ENCODE data around the gene METTL2B.
"Not testable (repeated sequence)": the region's sequence is repeated elsewhere in the genome, so short reads cannot be mapped to it uniquely, and the experiment has no call there.

METTL2B gene

DNA sequence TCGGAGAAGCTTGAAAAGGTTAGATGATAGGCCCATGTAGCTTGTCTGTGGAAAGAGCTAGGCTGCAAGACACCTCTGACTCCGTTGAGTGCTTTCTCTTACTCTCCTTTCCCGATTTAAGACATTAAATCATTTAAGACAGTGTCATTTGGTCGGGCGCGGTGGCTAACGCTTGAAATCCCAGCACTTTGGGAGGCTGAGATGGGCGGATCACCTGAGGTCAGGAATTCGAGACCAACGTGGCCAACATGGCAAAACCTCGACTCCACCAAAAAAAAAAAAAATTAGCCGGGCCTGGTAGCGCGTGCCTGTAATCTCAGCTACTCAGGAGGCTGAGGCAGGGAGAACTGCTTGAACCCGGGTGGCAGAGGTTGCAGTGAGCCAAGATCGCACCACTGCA lies 52.6 kb downstream of the METTL2B start:
- not testable (repeated sequence) for DNase-seq

DNA sequence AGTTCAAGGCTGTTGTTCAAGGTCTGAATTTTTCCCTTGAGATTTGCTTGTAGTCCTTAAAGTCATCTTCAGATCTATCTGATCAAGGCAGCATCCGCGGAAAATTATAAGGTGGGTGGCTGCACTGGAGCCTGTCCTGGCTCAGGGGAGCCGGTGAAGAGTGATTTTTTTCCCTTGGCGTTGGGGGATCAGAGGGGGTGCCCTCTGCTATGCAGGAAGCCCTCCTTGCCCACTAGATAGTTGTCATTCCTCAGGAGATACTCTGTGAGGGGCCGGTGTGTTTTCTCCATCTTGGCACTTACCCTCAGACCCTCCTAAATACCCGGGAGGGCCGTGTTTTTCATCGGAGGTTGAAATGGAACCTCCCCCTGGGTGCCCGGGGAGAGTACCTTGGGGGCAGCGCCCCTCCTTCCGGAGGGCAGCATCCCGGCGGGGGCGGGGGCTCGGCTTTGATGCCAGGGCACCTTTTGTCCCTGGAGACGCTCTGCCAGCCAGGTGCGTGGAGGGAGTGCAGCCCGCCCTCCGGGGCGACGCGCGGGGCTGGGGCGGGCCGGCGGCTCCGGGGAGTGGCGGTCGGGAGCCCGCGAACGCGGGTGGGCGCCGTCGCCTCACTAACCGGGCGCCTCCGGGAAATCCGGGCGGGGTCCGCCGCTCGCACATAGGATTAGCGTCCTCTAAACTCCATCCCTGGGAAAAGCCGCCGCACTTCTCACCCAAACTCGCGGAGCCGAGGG lies 53.7 kb downstream of the METTL2B start:
- DNase-seq = not testable (repeated sequence)

DNA sequence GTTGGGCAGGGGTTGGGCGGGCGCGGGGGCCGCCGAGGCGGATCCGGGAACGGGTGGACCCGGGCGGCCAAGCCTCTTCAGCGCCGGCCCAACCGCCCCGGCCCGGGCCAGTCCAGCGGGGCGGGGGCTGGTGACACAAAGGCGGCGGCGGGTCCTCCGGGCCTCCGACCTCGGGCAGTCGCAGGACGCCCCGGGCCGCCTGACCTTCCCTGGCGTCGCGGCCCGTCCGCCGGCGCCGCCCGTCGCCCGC lies 54.2 kb downstream of the METTL2B start:
- no peak for DNase-seq

DNA sequence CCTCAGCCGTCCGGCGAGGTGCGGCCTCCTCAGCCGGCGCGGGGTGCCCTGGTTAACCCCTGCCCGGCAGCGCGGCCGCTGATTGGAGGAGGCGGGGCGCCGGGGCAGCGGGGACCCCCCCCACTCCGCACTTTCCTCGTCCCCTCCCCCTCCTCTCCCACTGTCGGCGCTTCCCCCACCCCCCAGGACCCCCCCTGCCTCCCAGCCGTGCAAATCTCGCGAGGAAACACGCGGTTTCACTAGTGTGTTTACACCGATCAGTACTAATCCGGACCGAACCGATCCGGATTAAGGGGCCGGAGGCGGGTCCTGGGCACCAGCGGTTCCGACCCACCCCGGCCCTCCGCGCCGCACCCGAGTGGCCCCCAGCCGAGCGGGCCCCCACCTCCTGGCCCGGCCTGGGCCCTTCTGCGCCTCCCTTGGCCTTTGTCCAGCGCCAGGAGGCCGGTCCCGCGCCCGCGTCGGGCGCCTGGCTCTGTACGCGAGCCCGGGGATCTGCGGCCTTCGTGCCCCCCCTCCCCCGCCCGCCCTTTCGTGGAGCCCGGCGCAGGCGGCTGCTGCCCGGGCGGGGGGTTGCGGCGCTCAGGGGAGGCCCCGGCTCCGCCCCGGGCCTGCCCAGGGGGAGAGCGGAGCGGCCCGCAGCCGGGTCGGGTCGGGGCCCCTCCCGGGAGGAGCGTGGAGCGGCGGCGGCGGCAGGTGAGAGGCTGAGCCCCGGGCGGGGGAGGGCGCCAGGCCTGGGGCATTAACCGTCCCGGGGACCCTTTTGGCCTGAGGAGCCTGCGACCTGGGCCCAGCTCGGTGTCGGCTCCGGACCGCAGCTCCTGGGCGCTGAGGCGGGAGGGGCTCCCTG lies 54.8 kb downstream of the METTL2B start:
- DNase-seq = peak; percentile 88

DNA sequence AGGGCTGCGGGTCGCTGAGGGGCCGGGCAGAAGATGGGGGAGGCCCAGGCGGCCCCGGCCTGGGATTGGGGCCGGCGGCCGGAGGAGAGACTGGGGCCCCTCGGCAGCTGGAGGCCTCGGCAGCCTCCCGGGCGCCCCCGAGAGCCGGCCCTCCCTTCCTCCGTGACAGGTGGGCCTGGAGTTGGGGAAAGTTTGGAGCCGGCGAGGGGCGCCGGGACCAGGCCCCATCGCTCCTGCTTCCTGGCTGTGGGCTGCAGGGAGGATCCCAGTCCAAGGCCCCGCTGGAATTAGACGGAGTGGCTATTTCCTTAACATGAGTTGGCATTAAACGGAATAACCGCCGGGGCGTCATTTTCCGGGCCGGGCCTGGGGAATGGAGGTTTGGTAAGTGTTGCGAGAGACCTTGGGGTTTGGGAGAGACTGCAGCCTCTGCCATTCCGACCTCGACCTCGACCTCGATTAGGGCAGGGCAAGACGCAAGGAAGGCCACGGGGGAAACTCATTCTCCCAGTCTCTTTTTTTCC lies 55.5 kb downstream of the METTL2B start:
- DNase-seq = peak; percentile 69

DNA sequence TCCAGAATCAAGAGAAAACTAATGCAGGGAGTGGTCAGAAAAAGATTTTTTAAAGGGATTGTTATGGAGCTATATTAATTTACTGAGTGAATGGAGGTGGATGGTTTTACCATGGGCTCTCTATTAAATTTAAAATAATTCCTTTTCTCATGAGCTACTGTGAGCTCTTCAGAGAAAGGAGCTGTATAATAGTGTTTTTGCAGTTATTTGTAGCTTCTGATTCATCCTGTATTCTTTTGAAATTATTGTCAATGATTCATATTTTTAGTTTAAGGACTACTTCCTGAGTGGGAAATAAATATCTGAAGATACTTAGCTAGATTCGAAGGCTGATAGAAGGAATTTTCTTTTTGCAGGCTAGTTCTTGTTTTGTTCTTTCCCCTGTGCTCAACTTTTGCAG lies 56.4 kb downstream of the METTL2B start:
- DNase-seq = not testable (repeated sequence)

DNA sequence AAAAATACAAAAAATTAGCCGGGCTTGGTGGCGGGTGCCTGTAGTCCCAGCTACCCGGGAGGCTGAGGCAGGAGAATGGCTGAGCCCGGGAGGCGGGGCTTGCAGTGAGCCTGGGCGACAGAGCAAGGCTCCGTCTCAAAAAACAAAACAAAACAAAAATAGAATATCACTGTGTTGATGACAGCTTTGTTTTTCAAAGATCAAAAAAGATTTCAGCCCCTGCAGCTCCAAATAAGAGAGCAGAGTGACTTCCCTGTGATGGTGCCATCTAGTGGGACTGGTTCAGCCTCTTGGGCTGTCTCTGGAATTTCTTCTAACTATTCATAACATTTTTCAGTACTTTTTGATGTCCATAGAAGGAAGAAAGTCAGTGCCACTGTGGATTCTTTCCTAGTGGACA lies 60.9 kb downstream of the METTL2B start:
- DNase-seq = not testable (repeated sequence)

DNA sequence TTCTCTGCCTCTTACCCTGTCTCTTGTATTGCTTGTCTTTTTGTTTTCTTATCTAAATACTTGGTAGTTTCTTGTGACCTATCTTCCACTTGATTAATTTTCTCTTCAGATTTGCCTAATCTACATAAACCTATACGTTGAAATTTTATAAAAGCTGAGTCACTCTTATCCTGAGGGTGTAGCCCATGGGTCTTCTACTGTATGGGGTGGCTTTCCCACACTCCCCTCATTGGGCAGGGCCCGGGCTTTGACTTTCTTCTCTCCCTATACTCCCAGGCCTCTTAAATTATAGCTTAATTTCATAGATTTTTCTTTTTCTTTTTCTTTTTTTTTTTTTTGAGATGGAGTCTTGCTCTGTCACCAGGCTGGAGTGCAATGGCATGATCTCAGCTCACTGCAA lies 66.0 kb downstream of the METTL2B start:
- DNase-seq = not testable (repeated sequence)

DNA sequence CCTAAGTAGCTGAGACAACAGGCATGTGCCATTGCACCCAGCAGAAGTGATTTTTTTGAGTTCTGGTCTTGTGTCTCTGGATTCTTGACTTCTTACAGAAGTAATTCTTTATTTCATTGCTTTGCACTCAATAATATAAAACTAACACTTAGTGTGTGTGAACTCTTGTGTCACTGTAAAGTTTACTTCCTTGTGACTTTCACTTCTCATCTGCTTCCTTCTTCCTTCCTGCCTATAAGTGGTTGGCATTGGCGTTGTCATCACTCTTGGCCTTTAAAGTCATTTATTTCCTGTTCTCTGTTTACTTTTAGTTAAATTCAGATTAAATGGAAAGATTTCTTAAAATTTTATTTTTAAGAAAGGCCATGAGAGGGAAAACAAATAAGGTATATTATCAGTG lies 66.8 kb downstream of the METTL2B start:
- not testable (repeated sequence) for DNase-seq

DNA sequence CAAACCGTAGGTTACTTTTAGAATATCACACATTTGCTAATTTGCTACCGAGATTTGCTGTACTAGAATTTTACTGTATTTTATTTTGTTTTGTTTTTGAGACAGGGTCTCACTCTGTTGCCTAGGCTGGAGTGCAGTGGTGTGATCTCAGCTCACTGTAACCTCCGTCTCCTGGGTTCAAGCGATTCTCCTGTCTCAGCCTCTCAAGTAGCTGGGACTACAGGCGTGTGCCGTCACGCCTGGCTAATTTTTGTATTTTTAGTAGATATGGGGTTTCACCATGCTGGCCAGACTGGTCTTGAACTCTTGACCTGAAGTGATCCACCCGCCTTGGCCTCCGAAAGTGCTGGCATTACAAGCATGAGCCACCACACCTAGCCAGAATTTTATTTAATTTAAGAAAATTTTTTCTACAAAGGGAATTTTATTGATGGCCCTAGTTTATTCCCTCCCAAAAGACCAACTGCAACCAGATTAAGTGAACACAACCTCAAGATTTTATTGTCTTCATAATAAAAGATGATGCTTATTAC lies 69.8 kb downstream of the METTL2B start:
- not testable (repeated sequence) for DNase-seq

DNA sequence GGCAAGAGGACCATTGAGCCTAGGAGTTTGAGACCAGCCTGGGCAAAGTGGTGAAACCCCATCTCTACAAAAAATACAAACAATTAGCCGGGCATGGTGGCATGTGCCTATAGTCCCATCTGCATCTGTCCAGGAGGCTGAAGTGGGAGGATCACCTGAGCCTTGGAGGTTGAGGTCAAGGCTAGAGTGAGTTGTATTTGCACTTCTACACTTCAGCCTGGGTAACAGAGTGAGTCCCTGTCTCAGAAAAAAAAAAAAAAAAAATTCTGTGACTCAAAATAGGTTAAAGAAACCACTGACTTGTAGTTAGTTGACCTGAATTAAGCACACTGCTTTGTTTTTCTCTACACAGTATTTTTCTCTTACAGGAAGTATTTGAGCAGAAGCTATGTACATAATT lies 74.4 kb downstream of the METTL2B start:
- DNase-seq = no peak

DNA sequence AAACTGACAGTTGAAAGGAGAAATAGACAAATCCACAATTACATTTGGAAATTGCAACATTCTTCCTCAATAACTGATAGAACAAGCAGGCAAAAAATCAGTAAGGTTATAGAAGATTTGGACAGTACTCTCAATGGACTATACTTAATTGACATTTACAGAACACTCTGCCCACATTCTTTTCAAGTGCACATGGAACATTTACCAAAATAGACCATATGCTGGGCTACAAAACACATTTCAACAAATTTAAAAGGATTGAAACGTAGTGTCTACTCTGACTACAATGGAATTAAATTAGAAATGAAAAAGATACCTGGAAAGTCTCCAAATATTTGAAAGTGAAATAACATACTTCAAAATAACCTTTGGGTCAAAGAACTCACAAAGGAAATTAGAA lies 77.8 kb downstream of the METTL2B start:
- DNase-seq = not testable (repeated sequence)
